ENCODE results near the gene OR2T27. TPM values are rescaled to one million over a fixed set of nuclear protein-coding genes. Genes with fewer than 3 reads are reported as not detected.
"Not testable (repeated sequence)": the region's sequence is repeated elsewhere in the genome, so short reads cannot be mapped to it uniquely, and the experiment has no call there.

The OR2T27 gene
- total RNA-seq, 1 donor from 2014 or later: not detected

GRCh38 chr1:248642971-248643651, 12.2 kb downstream of the OR2T27 start:
- H3K27me3 ChIP-seq; H3K4me3 ChIP-seq; DNase-seq (ENCODE audit: extremely low spot score in 2 of 2); H3K27ac ChIP-seq; H3K36me3 ChIP-seq; H3K9me3 ChIP-seq; intact Hi-C loops (cut with DNase I); H3K4me1 ChIP-seq: not testable (repeated sequence)

GRCh38 chr1:248641583-248641982, 13.7 kb downstream of the OR2T27 start:
- H3K27me3 ChIP-seq; DNase-seq (ENCODE audit: extremely low spot score in 2 of 2); H3K4me3 ChIP-seq; H3K36me3 ChIP-seq; H3K4me1 ChIP-seq; intact Hi-C loops (cut with DNase I); H3K27ac ChIP-seq; H3K9me3 ChIP-seq: not testable (repeated sequence)

GRCh38 chr1:248640906-248641305, 14.4 kb downstream of the OR2T27 start:
- H3K27ac ChIP-seq; H3K4me3 ChIP-seq; DNase-seq (ENCODE audit: extremely low spot score in 2 of 2); H3K36me3 ChIP-seq; H3K4me1 ChIP-seq; H3K9me3 ChIP-seq; intact Hi-C loops (cut with DNase I); H3K27me3 ChIP-seq: not testable (repeated sequence)

- not testable (repeated sequence) for DNase-seq (ENCODE audit: extremely low spot score in 2 of 2); H3K27ac ChIP-seq; H3K27me3 ChIP-seq; H3K36me3 ChIP-seq; H3K4me3 ChIP-seq; H3K4me1 ChIP-seq; H3K9me3 ChIP-seq
- intact Hi-C loops (cut with DNase I): loop anchor here (10.0 kb wide), 1 partner anchor 1365 kb away; no protein-coding TSS in a partner anchor
Observed at GRCh38 chr1:248639652-248640051, 15.7 kb downstream of the OR2T27 start.

GRCh38 chr1:248636612-248637011, 18.7 kb downstream of the OR2T27 start:
- H3K4me1 ChIP-seq; H3K27me3 ChIP-seq; H3K27ac ChIP-seq; H3K9me3 ChIP-seq; H3K36me3 ChIP-seq; H3K4me3 ChIP-seq; DNase-seq (ENCODE audit: extremely low spot score in 2 of 2): not testable (repeated sequence)
- intact Hi-C loops (cut with DNase I): loop anchor here (10.0 kb wide), 1 partner anchor 1362 kb away; no protein-coding TSS in a partner anchor

- not testable (repeated sequence) for H3K36me3 ChIP-seq; H3K4me3 ChIP-seq; H3K27me3 ChIP-seq; H3K27ac ChIP-seq; H3K4me1 ChIP-seq; DNase-seq (ENCODE audit: extremely low spot score in 2 of 2); H3K9me3 ChIP-seq
- intact Hi-C loops (cut with DNase I): loop anchor here (10.0 kb wide), 1 partner anchor 1360 kb away; no protein-coding TSS in a partner anchor
Observed at GRCh38 chr1:248634991-248635390, 20.3 kb downstream of the OR2T27 start, which contains the start of gene OR2T11. TSS of gene OR2T11 (minus strand) at chr1:248635091. CDS start at chr1:248627128, 7,963 bp downstream.

- intact Hi-C loops (cut with DNase I): loop anchor here (10.0 kb wide), 1 partner anchor 1357 kb away; no protein-coding TSS in a partner anchor
- H3K27ac ChIP-seq: no peak overlapping the region
- H3K4me1 ChIP-seq: no peaks in the 10 kb centered on the region
- no peaks in the 10 kb centered on the region for H3K9me3 ChIP-seq
- TF ChIP-seq POLR2A (IDR thresholded peaks at IDR 0.05) (no peak), CTCF (IDR thresholded peaks at IDR 0.05) (no peak), POLR2AphosphoS5 (IDR thresholded peaks at IDR 0.05; ENCODE audit: insufficient read depth in 1 of 2, low read depth in 1 of 2) (no peak)
- no peak for DNase-seq (ENCODE audit: extremely low spot score in 2 of 2)
- H3K36me3 ChIP-seq: no peaks in the 10 kb centered on the region
- H3K27me3 ChIP-seq: no peaks in the 10 kb centered on the region
- no peak overlapping the region for H3K4me3 ChIP-seq
Observed at GRCh38 chr1:248631354-248632008, 23.8 kb downstream of the OR2T27 start.

- no peak for DNase-seq (ENCODE audit: extremely low spot score in 2 of 2)
- H3K9me3 ChIP-seq: no peaks in the 10 kb centered on the region
- H3K4me3 ChIP-seq: no peak overlapping the region
- H3K4me1 ChIP-seq: no peaks in the 10 kb centered on the region
- no peaks in the 10 kb centered on the region for H3K27me3 ChIP-seq
- TF ChIP-seq POLR2AphosphoS5 (IDR thresholded peaks at IDR 0.05; ENCODE audit: insufficient read depth in 1 of 2, low read depth in 1 of 2) (no peak), POLR2A (IDR thresholded peaks at IDR 0.05) (no peak), CTCF (IDR thresholded peaks at IDR 0.05) (no peak)
- H3K36me3 ChIP-seq: no peaks in the 10 kb centered on the region
- intact Hi-C loops (cut with DNase I): loop anchor here (10.0 kb wide), 1 partner anchor 1356 kb away; no protein-coding TSS in a partner anchor
- no peak overlapping the region for H3K27ac ChIP-seq
Observed at GRCh38 chr1:248630551-248630950, 24.8 kb downstream of the OR2T27 start.

Measured in vagina (tissue), 2 donors.